GM19463 (cell line): ENCODE results near the gene SGCA.

Experiments
- ATAC-seq: cut with Tn5 transposase; IDR thresholded peaks from one replicate; pipeline ENCODE4 v1.9.1; 2021; ENCODE audit warnings: mild to moderate bottlenecking, moderate library complexity; ENCODE audit not compliant: unreplicated experiment

Gene SGCA

GRCh38 chr17:50165867-50166517, at the start of gene SGCA:
SGCA (plus strand) TSS chr17:50166005; CDS start chr17:50166041, 36 bp downstream.
- no peak for ATAC-seq

- no peak for ATAC-seq
These were observed 48.4 kb upstream of the SGCA start for GRCh38 chr17:50117202-50118051.

GRCh38 chr17:50118076-50118827, 47.6 kb upstream of the SGCA start:
- no peak for ATAC-seq

- no peak for ATAC-seq
These were observed 47.0 kb upstream of the SGCA start for GRCh38 chr17:50118828-50119218.

- no peak for ATAC-seq
These were observed 45.1 kb upstream of the SGCA start for GRCh38 chr17:50120475-50121253.

- ATAC-seq: no peak
These were observed 42.9 kb upstream of the SGCA start for GRCh38 chr17:50122945-50123344.

- no peak for ATAC-seq
These were observed 42.0 kb upstream of the SGCA start for GRCh38 chr17:50123649-50124349.

GRCh38 chr17:50125420-50125997, 40.3 kb upstream of the SGCA start:
- ATAC-seq: no peak

GRCh38 chr17:50127697-50128361, 38.0 kb upstream of the SGCA start:
- ATAC-seq: no peak

GRCh38 chr17:50128441-50129352, 37.1 kb upstream of the SGCA start:
- ATAC-seq: no peak

- no peak for ATAC-seq
These were observed 36.5 kb upstream of the SGCA start for GRCh38 chr17:50129353-50129727.

- ATAC-seq: no peak
These were observed 35.9 kb upstream of the SGCA start, which contains the start of gene SAMD14 for GRCh38 chr17:50129728-50130558. SAMD14 (minus strand) TSS chr17:50130160; CDS start chr17:50124959, 5,201 bp downstream.

GRCh38 chr17:50130559-50131305, 35.1 kb upstream of the SGCA start:
- ATAC-seq: no peak

- no peak for ATAC-seq
These were observed 33.6 kb upstream of the SGCA start for GRCh38 chr17:50132104-50132794.

- no peak for ATAC-seq
These were observed 32.6 kb upstream of the SGCA start for GRCh38 chr17:50133028-50133768.
